ENCODE data around the gene RUNX1. TPM values are rescaled to one million over a fixed set of nuclear protein-coding genes. Genes with fewer than 3 reads are reported as not detected.

The RUNX1 gene
- polyA plus RNA-seq, 1 of the 3 experiments (the other 2 are of a cell fraction), result 17.1 TPM

- peaks cover 6% of the 10 kb centered on the region for H3F3A ChIP-seq (replicated peaks; ENCODE audit: insufficient read depth)
- 90% methylated on average over 7 of the region's 7 CpGs for WGBS (ENCODE audit: low lambda C conversion rate)
- no peak overlapping the region for H3K9ac ChIP-seq
- no peaks in the 10 kb centered on the region for H3K36me3 ChIP-seq (replicated peaks in 1 of 2; ENCODE audit: control insufficient read depth in 1 of 2, insufficient read depth in 2 of 2, low read length in 1 of 2)
- ChIA-PET CTCF (no interaction called here), POLR2A (no interaction called here)
- H3K9me2 ChIP-seq, result no peaks in the 10 kb centered on the region
- H2AFZ ChIP-seq (ENCODE audit: low read depth), result no peak overlapping the region
- no peaks in the 10 kb centered on the region for H3K79me2 ChIP-seq (ENCODE audit: insufficient read depth)
- H3K4me2 ChIP-seq, result no peak overlapping the region
- H3K4me3 ChIP-seq (ENCODE audit: low read depth in 2 of 2, low read length in 1 of 2), result no peak overlapping the region
- DNase-seq, result no peak
- no peaks in the 10 kb centered on the region for H4K20me1 ChIP-seq (ENCODE audit: insufficient read depth)
- no peaks in the 10 kb centered on the region for H3K27me3 ChIP-seq (ENCODE audit: insufficient read depth)
- H3K9me3 ChIP-seq, result no peaks in the 10 kb centered on the region
- TF ChIP-seq, protein P1, sequence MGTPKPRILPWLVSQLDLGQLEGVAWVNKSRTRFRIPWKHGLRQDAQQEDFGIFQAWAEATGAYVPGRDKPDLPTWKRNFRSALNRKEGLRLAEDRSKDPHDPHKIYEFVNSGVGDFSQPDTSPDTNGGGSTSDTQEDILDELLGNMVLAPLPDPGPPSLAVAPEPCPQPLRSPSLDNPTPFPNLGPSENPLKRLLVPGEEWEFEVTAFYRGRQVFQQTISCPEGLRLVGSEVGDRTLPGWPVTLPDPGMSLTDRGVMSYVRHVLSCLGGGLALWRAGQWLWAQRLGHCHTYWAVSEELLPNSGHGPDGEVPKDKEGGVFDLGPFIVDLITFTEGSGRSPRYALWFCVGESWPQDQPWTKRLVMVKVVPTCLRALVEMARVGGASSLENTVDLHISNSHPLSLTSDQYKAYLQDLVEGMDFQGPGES (IDR thresholded peaks at IDR 0.05; ENCODE audit: low read depth, low read length), result no peak
- no peak for TF ChIP-seq SMC3 (IDR thresholded peaks at IDR 0.05; ENCODE audit: low read depth, low read length)
- no peak for TF ChIP-seq MEF2A (IDR thresholded peaks at IDR 0.05; ENCODE audit: borderline replicate concordance, low read depth)
- TF ChIP-seq, protein P2, sequence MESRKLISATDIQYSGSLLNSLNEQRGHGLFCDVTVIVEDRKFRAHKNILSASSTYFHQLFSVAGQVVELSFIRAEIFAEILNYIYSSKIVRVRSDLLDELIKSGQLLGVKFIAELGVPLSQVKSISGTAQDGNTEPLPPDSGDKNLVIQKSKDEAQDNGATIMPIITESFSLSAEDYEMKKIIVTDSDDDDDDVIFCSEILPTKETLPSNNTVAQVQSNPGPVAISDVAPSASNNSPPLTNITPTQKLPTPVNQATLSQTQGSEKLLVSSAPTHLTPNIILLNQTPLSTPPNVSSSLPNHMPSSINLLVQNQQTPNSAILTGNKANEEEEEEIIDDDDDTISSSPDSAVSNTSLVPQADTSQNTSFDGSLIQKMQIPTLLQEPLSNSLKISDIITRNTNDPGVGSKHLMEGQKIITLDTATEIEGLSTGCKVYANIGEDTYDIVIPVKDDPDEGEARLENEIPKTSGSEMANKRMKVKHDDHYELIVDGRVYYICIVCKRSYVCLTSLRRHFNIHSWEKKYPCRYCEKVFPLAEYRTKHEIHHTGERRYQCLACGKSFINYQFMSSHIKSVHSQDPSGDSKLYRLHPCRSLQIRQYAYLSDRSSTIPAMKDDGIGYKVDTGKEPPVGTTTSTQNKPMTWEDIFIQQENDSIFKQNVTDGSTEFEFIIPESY (IDR thresholded peaks at IDR 0.05; ENCODE audit: borderline replicate concordance, low read depth), result no peak
- no peak for TF ChIP-seq SIN3A (IDR thresholded peaks at IDR 0.05; ENCODE audit: borderline replicate concordance, low read depth, low read length)
- TF ChIP-seq RCOR1 (IDR thresholded peaks at IDR 0.05; ENCODE audit: low read length), result no peak
- TF ChIP-seq GATA2 (CRISPR knock-in tag; IDR thresholded peaks at IDR 0.05), result no peak
- no peak for TF ChIP-seq REST (IDR thresholded peaks at IDR 0.05; ENCODE audit: low read depth, low read length)
- TF ChIP-seq USF1 (IDR thresholded peaks at IDR 0.05; ENCODE audit: borderline replicate concordance, low read depth), result no peak
- no peak overlapping the region for H3K27ac ChIP-seq (ENCODE audit: low read depth in 2 of 2, low read length in 1 of 2)
- H3K4me1 ChIP-seq (ENCODE audit: control insufficient read depth in 1 of 2, insufficient read depth in 2 of 2, low read depth in 1 of 2, low read length in 1 of 2), result peaks cover 0 to 6% of the 10 kb centered on the region in 2 experiments; a peak in 1 of 4 replicates
Observed at GRCh38 chr21:35057428-35057827, 8.3 kb upstream of the RUNX1 start.
